Cardiac muscle cell (in vitro differentiated cells and primary cell): ENCODE measurements around the gene RAMP3. TPM values are rescaled to one million over a fixed set of nuclear protein-coding genes. Genes with fewer than 3 reads are reported as not detected.

ENCODE experiments used
- DNase-seq, 2 donors: peaks; one replicate each; pipeline versions ENCODE4 v3.0.0 to v3.0.0-alpha.2; 2010 to 2017; ENCODE audit warnings: low read depth in 1 of 2, low spot score in 1 of 2
- H3K27ac ChIP-seq: fragments of 200-600 bp; sonication (generic); 2 replicates; pipeline ENCODE4 v1.5.1; 2016
- H3K27me3 ChIP-seq: fragments of 200-600 bp; sonication (generic); 2 replicates; pipeline ENCODE4 v1.6.0; 2016; ENCODE audit warnings: control low read depth
- H3K36me3 ChIP-seq: fragments of 200-600 bp; sonication (generic); 2 replicates; pipeline ENCODE4 v1.5.1; 2016; ENCODE audit warnings: control low read depth
- H3K4me1 ChIP-seq: fragments of 200-600 bp; sonication (generic); 2 replicates; pipeline ENCODE4 v1.8.1; 2017; ENCODE audit warnings: low read depth, mild to moderate bottlenecking, mixed run types
- H3K4me3 ChIP-seq: fragments of 200-600 bp; sonication (generic); 2 replicates; pipeline ENCODE4 v1.5.1; 2016; ENCODE audit warnings: mild to moderate bottlenecking
- H3K9me3 ChIP-seq: fragments of 200-600 bp; sonication (generic); 2 replicates; pipeline ENCODE4 v1.5.1; 2017; ENCODE audit warnings: low read depth, mild to moderate bottlenecking, control low read depth
- CTCF ChIP-seq: IDR thresholded peaks from 2 replicates; pipeline ENCODE4 v1.5.1; 2012; ENCODE audit warnings: low read depth, mild to moderate bottlenecking, low read length
- polyA plus RNA-seq: library from polyadenylated mRNA; unstranded; fragments of >200 nt; fragmentation: Nextera tagmentation; extraction: Ambion mirVana; gene quantifications from 2 replicates; pipeline ENCODE4 v1.2.1, GENCODE V29; 2016
- total RNA-seq: library from RNA; depleted of rRNA; stranded (reverse); fragments of >200 nt; gene quantifications from 2 replicates; pipeline ENCODE4 v1.2.3, GENCODE V29; 2016

RAMP3 gene
- total and polyA plus RNA-seq, 2 experiments from 2014 or later = not detected

DNA sequence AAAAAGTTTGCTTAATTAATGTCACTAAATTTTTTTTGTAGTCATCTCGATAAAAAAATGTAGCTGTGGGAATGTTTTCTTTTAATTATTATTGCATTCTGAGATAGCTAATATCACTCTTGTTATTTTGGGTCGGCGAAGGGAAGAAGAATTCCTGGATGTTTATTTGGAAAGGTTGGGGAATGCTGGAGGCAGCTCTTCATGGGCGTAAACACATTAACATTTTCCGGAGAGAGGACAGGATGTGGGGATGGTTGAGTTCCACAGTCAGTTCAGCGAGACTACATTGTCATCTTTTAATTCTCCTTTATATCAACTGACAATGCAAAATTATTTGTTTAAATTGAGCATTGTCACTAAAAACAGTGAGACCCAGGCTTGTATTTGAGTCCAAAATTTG is 72.5 kb downstream of the RAMP3 start:
- Histone ChIP-seq H3K9me3 (no peaks in the 10 kb centered on the region), H3K27ac (no peak overlapping the region), H3K4me1 (no peaks in the 10 kb centered on the region), H3K4me3 (no peak overlapping the region), H3K36me3 (no peaks in the 10 kb centered on the region), H3K27me3 (peaks cover 3% of the 10 kb centered on the region)
- DNase-seq = no peak
- TF ChIP-seq CTCF = no peak

DNA sequence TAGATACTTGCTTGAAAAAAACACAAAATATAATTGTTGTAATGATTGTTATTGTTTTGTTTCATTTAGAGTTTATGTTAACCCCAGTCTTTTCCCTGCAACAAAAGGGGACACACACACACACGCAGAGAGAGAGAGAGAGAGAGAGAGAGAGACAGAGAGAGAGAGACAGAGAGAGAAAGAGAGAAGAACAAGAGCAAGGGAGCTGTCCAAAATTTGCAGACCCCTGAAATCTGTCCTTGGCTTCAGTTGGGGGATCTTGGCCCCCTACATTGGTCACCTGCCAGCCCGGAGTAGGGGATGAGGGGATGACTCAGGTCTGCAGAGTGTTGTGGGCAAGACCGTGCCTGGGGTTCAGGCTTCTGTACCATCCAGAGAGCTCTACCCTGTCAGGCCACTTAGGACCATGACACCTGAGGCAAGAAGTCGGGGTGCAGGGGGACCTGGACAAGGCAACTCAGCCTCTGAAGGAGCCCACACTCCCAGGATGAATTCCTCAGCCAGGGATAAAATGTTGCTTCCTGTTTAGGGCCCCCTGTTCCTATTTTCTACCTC is 73.1 kb downstream of the RAMP3 start:
- Histone ChIP-seq H3K4me3 (no peak overlapping the region), H3K27me3 (peaks cover 3% of the 10 kb centered on the region), H3K9me3 (no peaks in the 10 kb centered on the region), H3K27ac (no peak overlapping the region), H3K36me3 (no peaks in the 10 kb centered on the region), H3K4me1 (no peaks in the 10 kb centered on the region)
- no peak for DNase-seq
- no peak for TF ChIP-seq CTCF

DNA sequence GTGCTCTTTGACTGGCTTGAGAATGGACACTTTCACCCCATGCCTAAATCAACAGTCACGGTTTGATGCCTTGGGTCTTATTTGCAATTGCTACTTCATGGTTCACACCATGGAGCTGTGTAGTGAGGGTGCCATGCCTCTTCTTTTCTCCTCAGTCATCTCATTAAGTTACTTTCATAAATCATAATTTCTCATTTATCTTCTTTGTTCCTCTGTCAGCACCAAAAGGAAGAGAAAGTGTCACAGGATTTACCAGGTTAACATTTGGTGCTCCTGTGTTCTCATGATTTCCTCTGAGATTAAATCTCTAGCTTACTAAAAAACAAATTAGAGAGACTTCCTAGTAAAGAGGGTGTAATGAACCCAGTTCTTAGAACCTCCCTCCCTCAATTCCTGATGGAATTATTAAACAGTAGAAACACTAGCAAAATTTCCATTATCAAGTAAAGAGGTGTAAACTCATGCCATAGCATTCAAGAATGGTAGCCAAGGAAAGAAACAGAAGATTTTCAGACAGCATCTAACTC is 75.7 kb downstream of the RAMP3 start:
- Histone ChIP-seq H3K4me3 (no peak overlapping the region), H3K27me3 (peaks cover 3% of the 10 kb centered on the region), H3K36me3 (no peaks in the 10 kb centered on the region), H3K4me1 (no peaks in the 10 kb centered on the region), H3K9me3 (no peaks in the 10 kb centered on the region), H3K27ac (no peak overlapping the region)
- no peak for DNase-seq
- TF ChIP-seq CTCF = no peak

Other genes starting within 250 kb of the RAMP3 start
- gene MYO1G, start 178.8 kb upstream of the RAMP3 start, total RNA-seq = 0.21 and 0.25 TPM in 2 replicates
- 0.20 and 0.78 TPM in 2 replicates for gene MYO1G, start 178.8 kb upstream of the RAMP3 start, polyA plus RNA-seq
- 38.3 and 44.9 TPM in 2 replicates for gene CCM2, start 157.6 kb upstream of the RAMP3 start, total RNA-seq
- gene CCM2, start 157.6 kb upstream of the RAMP3 start, polyA plus RNA-seq = 59.2 and 65.7 TPM in 2 replicates
- 1.2 and 2.1 TPM in 2 replicates for gene NACAD, start 68.8 kb upstream of the RAMP3 start, total RNA-seq
- gene NACAD, start 68.8 kb upstream of the RAMP3 start, polyA plus RNA-seq = 1.3 and 1.4 TPM in 2 replicates
- gene TBRG4, start 46.1 kb upstream of the RAMP3 start, total RNA-seq = 74.3 and 74.4 TPM in 2 replicates
- gene TBRG4, start 46.1 kb upstream of the RAMP3 start, polyA plus RNA-seq = 67.9 and 74.2 TPM in 2 replicates